ENCODE results near the gene BACE1.
"Not testable (repeated sequence)": the region's sequence is repeated elsewhere in the genome, so short reads cannot be mapped to it uniquely, and the experiment has no call there.

Gene BACE1

GRCh38 chr11:117316197-117316961 is at the start of gene BACE1:
TSS of gene BACE1 (minus strand) at chr11:117316256. CDS start at chr11:117315795, 461 bp downstream.
- CTCF ChIA-PET = interaction anchor here (0.7 to 1.7 kb wide), 2 partner anchors 10 to 15 kb away, joined by 3 to 6 read pairs; no protein-coding TSS in a partner anchor
- no peak within 1 kb of the TSS for H3K27ac Mint-ChIP-seq
- H3K4me1 Mint-ChIP-seq = peaks cover 9% of the 10 kb centered on the region
- H3K9me3 Mint-ChIP-seq = no peaks in the 10 kb centered on the region
- H3K4me3 Mint-ChIP-seq = peak within 1 kb of the TSS; percentile 64
- H3K36me3 Mint-ChIP-seq = no peaks in the 10 kb centered on the region
- peaks cover 64% of the 10 kb centered on the region for H3K27me3 Mint-ChIP-seq
- peak; percentile 42 for DNase-seq

GRCh38 chr11:117361432-117361831 is 45.4 kb upstream of the BACE1 start:
- no peaks in the 10 kb centered on the region for H3K9me3 Mint-ChIP-seq
- DNase-seq = no peak
- H3K4me3 Mint-ChIP-seq = no peak overlapping the region
- H3K27me3 Mint-ChIP-seq = no peaks in the 10 kb centered on the region
- CTCF ChIA-PET = no interaction called here
- no peak overlapping the region for H3K27ac Mint-ChIP-seq
- peaks cover 27% of the 10 kb centered on the region for H3K36me3 Mint-ChIP-seq
- H3K4me1 Mint-ChIP-seq = no peaks in the 10 kb centered on the region

- no peak overlapping the region for H3K27ac Mint-ChIP-seq
- CTCF ChIA-PET = no interaction called here
- no peak overlapping the region for H3K4me3 Mint-ChIP-seq
- H3K27me3 Mint-ChIP-seq = no peaks in the 10 kb centered on the region
- peaks cover 18% of the 10 kb centered on the region for H3K36me3 Mint-ChIP-seq
- H3K4me1 Mint-ChIP-seq = no peaks in the 10 kb centered on the region
- DNase-seq = no peak
- H3K9me3 Mint-ChIP-seq = no peaks in the 10 kb centered on the region
Measured at GRCh38 chr11:117356126-117356890, 40.3 kb upstream of the BACE1 start.

GRCh38 chr11:117354550-117354949 is 38.5 kb upstream of the BACE1 start:
- Mint-ChIP-seq H3K9me3 (no peaks in the 10 kb centered on the region), H3K27ac (no peak overlapping the region), H3K27me3 (no peaks in the 10 kb centered on the region), H3K4me1 (no peaks in the 10 kb centered on the region), H3K36me3 (peaks cover 16% of the 10 kb centered on the region), H3K4me3 (no peak overlapping the region)
- DNase-seq = no peak
- CTCF ChIA-PET = no interaction called here

DNA sequence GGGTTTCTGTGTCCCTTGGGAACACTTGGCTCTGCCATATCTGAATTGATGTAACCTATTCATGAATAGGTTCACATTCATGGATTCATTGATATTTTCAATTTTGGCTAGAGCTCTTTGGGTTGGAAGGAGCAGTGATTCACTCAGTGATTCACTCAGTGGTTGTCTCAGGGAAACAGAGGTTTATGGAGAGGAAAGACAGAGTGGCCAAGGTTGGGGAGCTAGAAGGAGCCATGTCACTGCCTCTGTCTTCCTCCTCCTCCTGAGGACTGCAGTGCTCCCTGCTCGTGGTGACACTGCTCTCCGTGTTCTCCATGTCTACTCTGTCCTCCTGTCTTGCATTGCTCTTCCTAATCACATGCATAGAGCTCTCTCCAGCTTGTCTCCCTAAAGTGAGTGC is 29.0 kb upstream of the BACE1 start:
- H3K27me3 Mint-ChIP-seq = no peaks in the 10 kb centered on the region
- no peaks in the 10 kb centered on the region for H3K9me3 Mint-ChIP-seq
- H3K4me3 Mint-ChIP-seq = no peak overlapping the region
- H3K36me3 Mint-ChIP-seq = peaks cover 30% of the 10 kb centered on the region
- H3K27ac Mint-ChIP-seq = no peak overlapping the region
- CTCF ChIA-PET = interaction anchor here (0.8 kb wide), 1 partner anchor 9 kb away, joined by 3 read pairs; no protein-coding TSS in a partner anchor
- no peaks in the 10 kb centered on the region for H3K4me1 Mint-ChIP-seq
- no peak for DNase-seq

GRCh38 chr11:117337076-117337475 is 21.0 kb upstream of the BACE1 start:
- CTCF ChIA-PET = no interaction called here
- no peak for DNase-seq
- Mint-ChIP-seq H3K27ac (no peak overlapping the region), H3K27me3 (no peaks in the 10 kb centered on the region), H3K4me1 (no peaks in the 10 kb centered on the region), H3K4me3 (no peak overlapping the region), H3K9me3 (no peaks in the 10 kb centered on the region), H3K36me3 (peaks cover 16% of the 10 kb centered on the region)

DNA sequence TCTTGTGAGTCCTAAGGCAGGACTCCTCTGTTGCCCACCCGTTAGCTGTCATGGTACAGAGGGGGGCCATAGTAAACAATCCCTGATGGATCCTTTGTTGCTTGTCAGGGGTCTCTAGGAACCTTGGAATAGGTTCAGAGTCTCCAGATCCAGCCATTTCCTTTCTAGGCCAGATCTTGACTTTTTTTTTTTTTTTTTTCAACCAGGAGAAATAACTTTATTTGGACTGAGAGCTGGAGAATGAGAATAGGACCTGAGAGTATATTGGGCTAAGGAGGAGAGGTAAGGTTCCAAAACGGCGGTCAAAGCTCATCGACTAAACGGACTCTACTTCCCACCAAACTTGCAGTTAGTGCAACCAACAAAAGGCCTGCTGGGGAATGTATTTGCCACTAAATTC is 19.3 kb upstream of the BACE1 start:
- Mint-ChIP-seq H3K27me3 (no peaks in the 10 kb centered on the region), H3K27ac (no peak overlapping the region), H3K4me1 (no peaks in the 10 kb centered on the region), H3K4me3 (no peak overlapping the region), H3K36me3 (peaks cover 15% of the 10 kb centered on the region), H3K9me3 (no peaks in the 10 kb centered on the region)
- CTCF ChIA-PET = interaction anchor here (0.7 to 1.4 kb wide), 3 partner anchors 9 to 52 kb away, joined by 3 to 5 read pairs (median 4); no protein-coding TSS in a partner anchor
- no peak for DNase-seq

DNA sequence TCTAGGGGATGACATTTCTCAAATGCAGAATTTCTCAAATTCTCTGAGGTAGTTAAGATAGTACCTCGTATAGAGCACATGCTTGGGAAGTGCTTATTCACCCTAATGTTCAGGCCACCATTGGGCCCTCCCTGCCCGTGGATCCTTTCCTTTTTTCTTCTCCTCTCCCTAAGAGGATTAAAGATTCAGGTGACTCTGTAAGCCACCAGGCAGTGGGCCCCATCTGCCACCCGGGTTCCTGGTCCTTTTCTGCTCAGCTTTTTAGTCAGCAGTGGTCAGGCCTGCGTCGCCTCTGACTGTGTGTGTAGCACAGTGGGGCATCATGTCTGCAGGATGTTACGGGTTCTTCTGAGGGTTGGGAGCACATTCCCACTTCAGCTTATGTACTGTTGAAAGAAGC is 18.8 kb upstream of the BACE1 start:
- CTCF ChIA-PET = no interaction called here
- H3K36me3 Mint-ChIP-seq = peaks cover 11% of the 10 kb centered on the region
- H3K9me3 Mint-ChIP-seq = no peaks in the 10 kb centered on the region
- no peak for DNase-seq
- H3K27ac Mint-ChIP-seq = no peak overlapping the region
- peaks cover 3% of the 10 kb centered on the region for H3K4me1 Mint-ChIP-seq
- no peak overlapping the region for H3K4me3 Mint-ChIP-seq
- no peaks in the 10 kb centered on the region for H3K27me3 Mint-ChIP-seq

DNA sequence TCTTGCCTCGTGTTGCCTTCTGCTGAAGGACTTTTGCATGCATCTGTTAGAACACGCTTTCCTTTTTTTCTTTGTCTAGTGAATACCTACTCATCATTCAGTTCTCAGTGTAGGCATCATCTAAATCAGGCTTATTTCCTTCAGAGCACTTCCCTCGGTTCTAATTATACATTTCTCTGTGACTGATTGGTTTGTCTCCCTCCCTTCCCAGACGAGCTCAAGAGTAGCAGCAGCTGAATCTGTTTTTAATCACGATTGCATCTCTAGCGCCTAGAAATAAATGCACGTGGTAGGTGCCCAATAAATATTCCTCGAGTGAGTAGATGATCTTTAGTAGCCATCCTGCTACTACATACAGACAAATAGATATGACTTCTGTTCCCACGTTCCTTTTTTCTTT is 17.9 kb upstream of the BACE1 start:
- no peak for DNase-seq
- Mint-ChIP-seq H3K9me3 (no peaks in the 10 kb centered on the region), H3K4me3 (no peak overlapping the region), H3K36me3 (peaks cover 7% of the 10 kb centered on the region), H3K27ac (no peak overlapping the region), H3K27me3 (no peaks in the 10 kb centered on the region), H3K4me1 (peaks cover 5% of the 10 kb centered on the region)
- CTCF ChIA-PET = no interaction called here

DNA sequence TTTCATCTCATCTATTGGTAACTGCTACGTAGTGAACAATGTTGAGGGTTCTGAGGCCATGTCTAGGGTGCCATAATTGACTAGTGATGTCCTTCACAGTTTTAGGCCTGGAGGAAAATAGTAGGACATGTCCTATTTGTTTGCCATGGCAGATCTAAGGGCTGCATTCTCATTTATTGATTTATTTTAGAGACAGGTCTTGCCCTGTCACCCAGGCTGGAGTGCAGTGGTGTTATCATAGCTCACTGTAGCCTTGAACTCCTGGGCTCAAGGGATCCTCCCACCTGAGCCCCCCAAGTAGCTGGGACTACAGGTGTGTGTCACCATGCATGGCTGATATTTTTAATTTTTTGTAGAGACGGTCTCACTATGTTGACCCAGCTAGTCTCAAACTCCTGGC is 16.8 kb upstream of the BACE1 start:
- Mint-ChIP-seq H3K4me3 (no peak overlapping the region), H3K9me3 (no peaks in the 10 kb centered on the region), H3K27ac (no peak overlapping the region), H3K4me1 (peaks cover 5% of the 10 kb centered on the region), H3K36me3 (peaks cover 4% of the 10 kb centered on the region), H3K27me3 (no peaks in the 10 kb centered on the region)
- CTCF ChIA-PET = no interaction called here
- DNase-seq = no peak

DNA sequence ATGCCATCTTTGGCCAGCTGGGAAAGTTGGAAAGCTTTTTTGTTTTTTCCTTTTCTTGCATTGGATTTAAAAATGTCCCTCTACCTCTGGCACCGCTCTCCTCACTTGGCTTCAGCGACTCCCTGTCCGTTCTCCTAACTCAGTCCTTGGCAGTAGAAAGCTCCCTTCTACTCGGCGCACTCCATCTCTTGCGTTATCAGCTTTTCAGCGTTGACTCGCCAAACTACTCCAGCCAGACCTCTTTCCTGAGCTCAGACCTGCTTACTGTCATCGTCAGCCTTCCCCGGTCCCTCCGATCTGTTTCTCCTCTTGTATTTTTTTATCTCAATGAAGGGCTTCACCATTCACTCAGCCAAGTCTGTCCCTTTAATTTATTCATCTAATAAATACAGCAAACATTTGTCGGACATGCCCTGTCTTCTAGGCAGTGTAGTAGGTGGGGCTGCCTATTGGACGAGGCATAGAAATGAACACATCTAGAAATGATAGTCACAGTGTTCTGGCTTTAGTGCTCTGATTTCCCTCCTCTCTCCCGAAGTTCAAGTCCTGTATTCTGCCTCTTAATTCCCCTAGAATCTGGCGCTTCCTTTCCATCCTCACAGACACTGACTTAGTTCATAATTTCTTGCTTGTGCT is 12.4 kb upstream of the BACE1 start:
- Mint-ChIP-seq H3K36me3 (peaks cover 4% of the 10 kb centered on the region), H3K27me3 (no peaks in the 10 kb centered on the region), H3K4me1 (peaks cover 11% of the 10 kb centered on the region), H3K9me3 (no peaks in the 10 kb centered on the region), H3K4me3 (no peak overlapping the region), H3K27ac (no peak overlapping the region)
- no peak for DNase-seq
- CTCF ChIA-PET = interaction anchor here (0.6 to 1.2 kb wide), 2 partner anchors 14 to 724 kb away, joined by 4 read pairs; no protein-coding TSS in a partner anchor

DNA sequence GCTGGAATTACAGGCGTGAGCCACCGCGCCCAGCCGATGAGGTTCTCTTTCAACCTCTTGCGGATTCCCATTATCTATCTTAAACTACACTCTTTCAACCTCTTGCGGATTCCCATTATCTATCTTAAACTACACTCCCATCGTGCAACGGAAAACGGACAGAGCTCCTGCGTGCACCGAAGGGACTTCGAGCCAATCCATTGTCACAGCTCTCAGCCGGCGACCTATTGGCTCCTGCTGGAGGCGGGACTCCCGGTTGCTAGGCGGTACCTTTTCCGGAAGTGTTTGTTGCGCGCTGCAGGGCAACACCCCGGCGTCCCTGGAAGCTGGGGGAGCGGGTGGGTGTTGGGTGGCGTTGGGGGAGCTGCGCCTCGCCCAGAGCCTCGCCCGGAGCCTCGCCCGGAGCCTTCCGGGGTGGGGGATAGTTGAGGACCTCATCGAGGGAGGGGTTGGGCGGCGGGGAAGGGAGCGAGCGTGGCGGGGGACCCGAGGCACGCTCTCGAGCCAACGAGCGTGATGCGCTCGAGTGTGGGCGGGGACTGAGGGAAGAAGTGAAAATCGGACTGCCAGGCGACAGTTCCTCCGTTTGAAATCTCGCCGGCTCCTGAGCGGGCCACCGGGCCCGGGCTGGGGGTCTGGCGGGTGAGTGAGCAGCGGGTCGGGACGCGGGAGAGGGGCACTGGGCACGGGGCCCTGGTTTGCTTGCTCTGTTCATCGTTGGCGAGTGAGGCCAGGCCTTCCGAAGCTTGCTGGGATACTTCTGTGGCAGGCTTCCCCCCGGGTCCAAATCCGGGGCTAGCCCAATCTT is 11.7 kb upstream of the BACE1 start, which contains the start of gene CEP164:
CEP164 (plus strand) TSS at position 288 of the 808 bp plus-strand sequence. CDS start 10,733 bp downstream, outside the sequence.
- Mint-ChIP-seq H3K9me3 (no peaks in the 10 kb centered on the region), H3K36me3 (peaks cover 4% of the 10 kb centered on the region), H3K4me3 (peak within 1 kb of the TSS; percentile 25), H3K4me1 (peaks cover 11% of the 10 kb centered on the region), H3K27ac (no peak within 1 kb of the TSS), H3K27me3 (peaks cover 5% of the 10 kb centered on the region)
- peak; percentile 98 for DNase-seq
- CTCF ChIA-PET = interaction anchor here (0.6 to 1.2 kb wide), 3 partner anchors 13 to 725 kb away, joined by 3 to 4 read pairs (median 4); no protein-coding TSS in a partner anchor

DNA sequence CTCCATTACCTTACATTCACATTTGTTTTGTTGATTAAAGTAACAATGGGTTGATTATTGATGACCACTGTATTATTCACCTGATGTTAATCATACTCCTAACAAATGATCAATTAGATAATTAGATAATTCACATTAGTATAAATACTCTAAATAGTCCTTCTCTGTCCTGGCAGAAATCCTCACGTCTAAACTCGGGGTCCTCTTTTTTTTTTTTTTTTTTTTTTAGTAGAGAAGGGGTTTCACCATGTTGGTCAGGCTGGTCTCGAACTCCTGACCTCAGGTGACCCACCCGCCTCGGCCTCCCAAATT is 11.2 kb upstream of the BACE1 start:
- not testable (repeated sequence) for H3K4me3 Mint-ChIP-seq, H3K27ac Mint-ChIP-seq
- CTCF ChIA-PET = interaction anchor here (0.7 kb wide), 1 partner anchor 97 kb away, joined by 3 read pairs; no protein-coding TSS in a partner anchor

More for the DNA sequence above, 11.2 kb upstream of the BACE1 start:
- not testable (repeated sequence) for H3K36me3 Mint-ChIP-seq, H3K9me3 Mint-ChIP-seq, DNase-seq, H3K27me3 Mint-ChIP-seq
- peaks cover 11% of the 10 kb centered on the region for H3K4me1 Mint-ChIP-seq
